Renal cortex interstitium (tissue), 11 donors: ENCODE data around the gene SMARCD1. TPM values are rescaled to one million over a fixed set of nuclear protein-coding genes. Genes with fewer than 3 reads are reported as not detected.
"Not testable (repeated sequence)": the region's sequence is repeated elsewhere in the genome, so short reads cannot be mapped to it uniquely, and the experiment has no call there.

Source experiments
- DNase-seq, 11 donors: peaks; one replicate each; pipeline ENCODE4 v3.0.0-alpha.2; 2013; ENCODE audit warnings: low read depth in 9 of 11, low spot score in 4 of 11; ENCODE audit errors: extremely low read depth in 1 of 11
- polyA plus RNA-seq, 3 donors: library from polyadenylated mRNA; unstranded; fragments of 120-200 nt; gene quantifications; one replicate each; pipeline ENCODE4 v1.2.1, GENCODE V29; 2013; ENCODE audit not compliant: insufficient read length in 3 of 3

SMARCD1 gene
- polyA plus RNA-seq, 3 donors: 177 to 189 (median 184) TPM

DNA sequence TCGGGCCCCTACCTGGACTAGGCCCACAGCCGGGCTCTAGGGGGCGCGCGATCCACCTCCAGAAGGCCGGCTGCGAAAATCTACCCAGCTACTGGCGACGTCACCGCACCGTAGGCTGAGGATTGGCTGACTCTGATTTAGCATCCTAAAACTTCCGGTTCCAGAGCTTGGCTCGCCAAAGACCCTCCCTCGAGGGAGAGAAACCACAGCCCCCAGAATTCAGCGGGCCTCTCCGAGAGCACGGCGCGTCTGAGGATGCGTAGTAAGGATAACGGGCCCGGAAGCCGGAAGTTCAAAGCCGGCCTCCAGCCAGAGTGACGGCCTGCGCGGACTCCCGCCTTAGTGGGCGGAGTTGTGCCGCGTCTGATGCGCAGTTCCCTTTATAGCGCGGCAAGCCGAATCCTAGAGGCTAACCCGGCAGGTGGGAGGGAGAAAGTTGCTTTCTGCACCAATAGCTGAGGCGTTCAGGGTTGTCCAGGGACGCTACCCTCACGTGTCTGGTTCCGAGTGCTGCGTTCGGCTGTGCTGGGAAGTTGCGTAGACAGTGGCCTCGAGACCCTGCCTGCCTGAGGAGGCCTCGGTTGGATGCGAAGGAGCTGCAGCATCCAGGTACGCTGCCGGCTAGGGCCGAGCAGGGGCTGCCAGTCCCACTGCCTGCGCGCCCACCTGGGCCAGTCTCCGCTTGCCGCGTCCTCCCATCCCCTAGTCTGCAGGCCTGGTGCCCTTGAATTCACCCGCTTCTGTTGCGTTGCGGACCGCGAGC is 26.7 kb downstream of the SMARCD1 start, which contains the start of gene COX14:
Gene COX14, plus strand, starts transcription at position 544 of the 763 bp plus-strand sequence. CDS start 7,808 bp downstream, outside the sequence.
- peak; percentile 96 to 99 (median 99) for DNase-seq

DNA sequence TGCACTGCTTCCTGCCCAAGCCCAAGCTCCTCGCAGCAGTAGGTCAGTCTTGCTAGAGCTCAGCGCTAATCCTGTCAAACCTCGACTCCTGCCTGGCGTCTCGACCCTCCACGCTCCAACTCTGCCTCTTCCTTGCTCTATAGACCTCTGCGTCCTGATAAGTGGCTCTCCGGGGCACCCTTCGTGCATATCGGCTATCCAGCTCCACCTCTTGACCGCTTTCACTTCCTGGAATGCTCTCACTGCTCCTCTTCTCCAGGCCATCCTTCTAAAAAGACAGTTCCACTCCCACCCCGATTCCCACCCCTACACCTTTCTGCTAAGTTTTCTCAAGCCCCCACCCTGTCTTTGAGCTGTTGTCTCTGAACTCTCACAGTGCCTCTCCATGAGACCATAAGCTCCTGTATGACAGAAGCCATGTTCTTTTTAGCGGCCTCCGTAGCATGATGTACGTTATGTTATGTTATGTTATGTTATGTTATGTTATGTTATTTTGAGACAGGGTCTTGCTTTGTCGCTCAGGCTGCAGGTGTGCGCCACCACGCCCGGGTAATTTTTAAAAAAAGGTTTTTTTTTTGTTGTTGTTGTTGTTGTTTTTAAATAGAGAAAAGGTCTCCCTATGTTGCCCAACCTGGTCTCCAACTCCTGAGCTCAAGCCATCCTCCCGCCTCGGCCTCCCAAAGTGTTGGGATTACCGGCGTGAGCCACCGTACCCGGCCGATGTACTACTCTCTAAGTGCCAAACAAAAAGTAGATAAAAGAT is 27.5 kb downstream of the SMARCD1 start:
- DNase-seq: no peak

DNA sequence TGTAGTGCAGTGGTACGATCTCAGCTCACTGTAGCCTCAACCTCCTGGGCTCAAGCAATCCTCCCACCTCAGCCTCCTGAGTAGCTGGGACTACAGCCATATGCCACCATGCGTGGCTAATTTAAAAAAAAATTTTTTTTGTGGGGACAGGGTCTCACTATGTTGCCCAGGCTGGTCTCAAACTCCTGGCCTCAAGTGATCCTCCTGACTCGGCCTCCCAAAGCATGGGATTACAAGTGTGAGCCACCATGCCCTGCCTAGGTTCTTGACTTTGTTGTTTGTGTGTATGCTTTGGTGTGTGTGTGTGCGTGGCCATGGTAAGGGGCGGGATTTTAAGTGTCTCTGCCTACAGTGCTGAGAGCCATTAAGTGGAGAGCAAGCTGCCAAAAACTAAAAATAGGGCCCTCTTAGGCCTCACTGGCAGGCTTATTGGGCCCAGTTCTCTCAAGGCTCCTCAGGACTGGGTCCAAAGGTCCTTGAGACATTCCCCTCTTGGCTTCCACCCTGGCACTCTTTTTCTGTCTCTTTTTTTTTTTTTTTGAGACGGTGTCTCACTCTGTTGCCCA is 32.0 kb downstream of the SMARCD1 start:
- DNase-seq: no peak

DNA sequence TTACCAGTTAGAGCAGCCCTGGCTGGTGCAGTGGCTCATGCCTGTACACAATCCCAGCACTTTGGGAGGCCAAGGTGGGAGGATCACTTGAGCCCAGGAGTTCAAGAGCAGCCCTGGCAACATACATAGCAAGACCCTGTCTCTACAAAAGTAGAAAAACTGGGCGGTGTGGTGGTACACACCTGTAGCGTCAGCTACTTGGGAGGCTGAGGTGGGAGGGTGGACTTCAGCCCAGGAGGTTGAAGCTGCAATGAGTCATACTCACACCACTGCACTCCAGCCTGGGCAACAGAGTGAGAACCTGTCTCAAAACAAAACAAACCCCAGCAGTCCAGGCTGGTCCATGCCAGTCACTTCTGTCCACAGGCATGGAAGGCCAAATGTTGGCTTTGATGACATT is 34.2 kb downstream of the SMARCD1 start:
- no peak for DNase-seq

DNA sequence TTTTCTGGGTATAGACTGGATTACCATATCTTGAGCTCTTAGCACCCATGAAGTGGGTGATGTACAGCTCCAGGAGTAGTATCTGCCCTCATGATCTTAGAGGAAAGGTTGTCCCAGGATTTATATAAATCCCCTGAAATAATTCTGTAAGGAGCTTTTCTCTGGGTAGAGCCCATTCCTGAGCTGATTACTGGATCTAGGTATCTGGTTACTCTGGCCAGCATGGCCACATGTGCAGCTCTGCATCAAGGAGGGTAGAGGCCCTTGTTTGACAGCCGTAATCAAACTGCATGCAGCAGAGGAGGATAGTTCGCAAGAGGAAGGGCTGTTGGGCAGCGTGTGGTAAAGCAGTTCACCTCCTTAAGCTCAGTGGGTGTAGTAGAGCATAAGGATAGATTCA is 35.4 kb downstream of the SMARCD1 start:
- DNase-seq: no peak

DNA sequence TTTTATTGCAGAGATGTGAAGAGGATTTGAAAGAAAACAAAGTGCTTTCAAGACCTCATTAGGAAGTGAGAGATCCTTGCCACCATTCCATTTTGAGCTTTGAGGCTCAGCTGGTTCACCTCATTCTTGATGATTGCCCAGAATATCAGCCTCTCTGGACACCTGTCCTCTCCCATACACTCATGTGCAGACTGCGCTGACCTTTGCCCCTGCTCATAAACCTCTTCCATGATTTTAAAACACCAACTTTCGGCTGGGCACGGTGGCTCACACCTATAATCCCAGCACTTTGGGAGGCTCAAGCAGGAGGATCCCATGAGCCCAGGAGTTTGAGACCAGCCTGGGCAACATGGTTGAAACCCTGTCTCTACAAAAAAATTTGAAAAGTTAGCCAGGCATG is 35.8 kb downstream of the SMARCD1 start:
- no peak for DNase-seq

DNA sequence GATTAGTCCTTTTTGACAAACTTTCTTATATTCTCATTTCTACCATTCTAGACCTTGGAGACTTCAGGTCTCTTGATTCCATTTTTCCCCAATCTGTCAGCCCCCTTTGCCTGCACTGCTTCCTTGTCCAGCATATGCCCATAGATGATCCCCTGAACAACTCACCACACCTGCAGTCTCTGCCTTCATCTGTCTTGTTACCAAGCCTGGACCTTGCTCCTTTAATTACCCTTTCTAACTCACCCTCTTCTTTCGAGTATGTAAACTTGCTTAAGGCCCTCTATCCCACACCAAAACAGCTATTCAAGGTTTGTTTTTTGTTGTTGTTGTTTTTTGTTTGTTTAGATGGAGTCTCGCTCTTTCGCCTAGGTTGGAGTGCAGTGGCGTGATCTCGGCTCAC is 36.5 kb downstream of the SMARCD1 start:
- DNase-seq: no peak

DNA sequence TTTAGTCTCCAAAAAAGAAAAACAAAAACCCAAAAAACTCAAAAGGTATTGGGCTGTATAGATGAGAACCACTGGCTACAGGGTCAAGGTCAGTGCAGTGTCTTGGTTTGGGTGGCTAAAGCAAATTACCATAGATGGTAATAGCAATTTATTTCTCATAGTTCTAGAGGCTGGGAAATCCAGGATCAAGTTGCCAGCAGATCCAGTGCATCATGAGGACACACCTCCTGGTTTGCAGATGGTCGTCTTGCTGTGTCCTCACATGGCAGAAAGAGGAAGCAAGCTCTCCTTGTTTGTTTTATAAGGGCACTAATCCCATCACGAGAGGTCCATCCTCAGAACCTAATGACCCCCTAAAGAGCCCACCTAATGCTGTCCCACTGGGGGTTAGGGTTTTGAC is 38.1 kb downstream of the SMARCD1 start:
- DNase-seq: no peak

DNA sequence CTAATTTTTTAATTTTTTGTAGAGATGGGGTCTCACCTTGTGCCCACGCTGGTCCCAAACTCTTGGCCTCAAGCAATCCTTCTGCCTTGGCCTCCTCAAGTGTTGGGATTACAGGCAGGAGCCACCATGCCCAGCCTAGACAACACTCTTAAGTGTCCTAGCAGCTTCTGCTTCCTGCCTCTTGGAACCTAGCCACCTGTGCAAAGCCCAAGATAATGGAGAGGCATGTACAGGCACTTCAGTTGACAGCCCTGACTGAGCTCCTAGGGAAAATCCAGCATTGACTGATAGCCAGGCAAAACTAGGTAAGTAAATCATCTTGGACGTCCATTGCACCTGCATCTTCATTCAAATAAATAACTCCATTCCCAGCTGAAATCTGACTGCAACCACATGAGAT is 42.4 kb downstream of the SMARCD1 start:
- no peak for DNase-seq

DNA sequence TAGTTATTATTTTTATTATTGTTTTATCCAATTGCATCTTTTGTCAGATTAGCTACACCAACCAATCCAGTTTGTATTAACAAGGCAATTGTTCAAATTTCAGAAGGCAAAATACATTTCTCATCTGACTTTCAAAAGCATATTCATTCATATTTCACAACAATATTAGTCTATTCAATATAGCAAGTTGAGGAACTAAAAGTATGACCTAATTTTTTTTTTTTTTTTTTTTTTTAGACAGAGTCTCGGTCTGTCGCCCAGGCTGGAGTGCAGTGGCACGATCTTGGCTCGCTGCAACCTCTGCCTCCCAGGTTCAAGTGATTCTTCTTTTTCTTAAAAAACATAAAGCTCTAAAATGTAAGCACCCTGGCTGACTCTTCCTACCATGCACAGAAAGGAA is 44.1 kb downstream of the SMARCD1 start:
- no peak for DNase-seq

DNA sequence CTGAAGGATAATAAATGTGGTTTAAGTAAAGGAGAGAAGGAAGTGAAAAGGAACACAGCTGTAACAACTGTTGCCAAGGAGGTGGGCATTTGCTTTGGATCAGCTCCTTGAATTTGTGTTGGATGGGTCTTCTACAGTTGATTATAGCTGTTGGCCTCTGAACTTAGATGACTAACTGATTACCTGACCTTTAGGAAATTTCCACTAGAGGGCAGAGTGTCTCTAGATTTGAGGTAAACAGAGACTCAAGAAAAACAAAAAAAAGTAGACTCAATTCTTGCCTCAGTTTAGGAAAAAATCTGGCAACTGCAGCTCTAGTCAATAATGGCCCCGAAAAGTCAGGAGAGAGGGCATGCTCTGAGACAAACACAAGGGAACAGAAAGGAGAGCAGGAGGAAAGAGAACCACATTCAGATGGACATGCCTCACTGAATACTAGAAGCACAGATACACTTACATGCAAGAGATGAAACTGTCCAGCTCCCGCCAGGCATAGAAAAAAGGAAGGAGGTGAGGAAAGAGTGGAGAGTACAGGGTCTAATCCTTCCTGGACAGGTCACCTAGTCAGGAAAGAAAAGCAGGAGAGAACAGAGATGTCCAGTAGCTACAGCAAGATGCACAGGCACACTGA is 47.5 kb downstream of the SMARCD1 start:
- DNase-seq: no peak

DNA sequence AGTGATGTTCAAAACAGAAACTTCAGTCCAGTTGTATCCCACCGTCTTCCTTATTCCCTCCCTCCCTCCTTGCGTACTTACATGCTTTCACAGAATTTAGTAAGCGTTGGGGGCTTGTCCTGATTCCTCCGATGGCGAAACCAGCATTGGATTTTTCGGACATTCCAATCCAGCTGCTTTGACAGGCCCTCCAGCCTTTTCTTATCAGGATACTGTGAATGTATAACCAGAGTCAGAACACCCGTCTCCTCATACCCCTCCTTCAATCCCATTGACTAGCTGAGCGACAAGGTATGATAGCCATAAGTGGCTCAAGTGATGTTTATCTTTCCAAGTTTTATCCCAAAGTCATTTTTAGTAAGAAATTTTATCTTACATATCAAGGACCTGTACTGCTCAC is 57.9 kb downstream of the SMARCD1 start:
- DNase-seq: no peak

DNA sequence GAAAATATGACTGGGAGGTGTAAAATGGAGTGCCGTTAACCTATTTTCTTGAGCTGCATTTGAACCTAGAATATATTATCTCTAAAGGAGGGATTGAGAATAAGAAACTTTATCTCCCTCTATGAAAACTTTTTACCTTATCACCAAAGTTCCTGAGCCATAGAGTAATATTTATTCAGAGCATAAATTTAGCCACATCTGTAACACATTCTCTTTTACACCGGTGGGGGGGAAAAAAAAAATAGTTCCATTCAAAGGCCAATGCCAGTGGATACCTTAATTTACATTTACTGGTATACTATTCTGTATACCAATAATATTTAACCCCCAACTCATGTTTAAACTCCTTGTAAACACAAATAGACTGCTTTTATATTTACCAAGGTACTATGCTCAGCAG is 60.3 kb downstream of the SMARCD1 start:
- no peak for DNase-seq

DNA sequence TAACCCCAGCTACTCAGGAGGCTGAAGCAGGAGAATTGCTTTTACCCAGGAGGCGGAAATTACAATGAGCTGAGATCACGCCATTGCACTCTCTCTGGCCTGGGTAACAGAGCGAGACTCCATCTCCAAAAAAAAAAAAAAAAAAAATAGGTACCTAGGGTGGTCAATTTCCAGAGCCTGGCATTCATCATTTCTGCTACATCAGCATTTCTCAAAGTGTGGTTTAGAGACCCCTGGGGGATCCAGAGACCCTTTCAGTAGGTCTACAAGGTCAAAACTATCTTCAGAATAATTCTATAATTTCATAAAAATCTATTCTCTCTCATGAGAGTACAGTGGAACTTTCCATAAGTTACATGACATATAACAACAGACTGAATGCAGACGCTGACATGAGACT is 62.1 kb downstream of the SMARCD1 start:
- no peak for DNase-seq

DNA sequence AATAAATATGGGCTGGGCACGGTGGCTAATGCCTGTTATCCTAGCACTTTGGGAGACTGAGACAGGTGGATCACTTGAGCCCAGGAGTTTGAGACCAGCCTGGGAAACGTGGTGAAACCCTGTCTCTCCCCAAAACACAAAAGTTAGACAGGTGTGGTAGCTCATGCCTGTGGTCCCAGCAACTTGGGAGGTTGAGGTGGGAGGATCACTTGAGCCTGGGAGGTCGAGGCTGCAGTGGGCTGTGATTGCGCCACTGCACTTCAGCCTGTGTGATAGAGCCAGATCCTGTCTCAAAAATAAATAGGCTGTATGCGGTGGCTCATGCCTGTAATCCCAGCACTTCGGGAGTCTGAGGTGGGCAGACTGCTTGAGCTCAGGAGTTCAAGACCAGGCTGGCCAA is 62.9 kb downstream of the SMARCD1 start:
- DNase-seq: not testable (repeated sequence)

DNA sequence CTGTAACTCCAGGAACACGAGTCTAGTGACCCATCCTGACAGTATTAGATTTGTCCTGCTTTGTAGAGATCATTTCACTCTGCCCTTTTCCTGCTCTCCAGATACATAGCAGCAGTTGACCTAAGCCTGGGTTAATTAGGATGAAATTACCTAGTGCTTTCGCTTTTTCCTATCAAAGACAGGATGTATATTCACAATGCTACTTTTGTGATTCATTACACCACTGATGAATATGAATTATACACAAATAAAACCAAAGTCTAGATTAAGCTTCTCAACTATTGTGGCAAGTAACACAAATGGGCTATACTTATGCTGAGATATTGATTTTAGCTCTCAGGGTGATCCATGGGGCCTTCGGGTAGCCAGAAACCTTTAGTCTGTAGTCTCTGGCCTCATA is 64.2 kb downstream of the SMARCD1 start:
- DNase-seq: no peak
